ENCODE measurements around the gene WIPI1. TPM values are rescaled to one million over a fixed set of nuclear protein-coding genes. Genes with fewer than 3 reads are reported as not detected.

The WIPI1 gene
- polyA plus RNA-seq, 4 donors = 11.6 to 26.2 (median 19.9) TPM

DNA sequence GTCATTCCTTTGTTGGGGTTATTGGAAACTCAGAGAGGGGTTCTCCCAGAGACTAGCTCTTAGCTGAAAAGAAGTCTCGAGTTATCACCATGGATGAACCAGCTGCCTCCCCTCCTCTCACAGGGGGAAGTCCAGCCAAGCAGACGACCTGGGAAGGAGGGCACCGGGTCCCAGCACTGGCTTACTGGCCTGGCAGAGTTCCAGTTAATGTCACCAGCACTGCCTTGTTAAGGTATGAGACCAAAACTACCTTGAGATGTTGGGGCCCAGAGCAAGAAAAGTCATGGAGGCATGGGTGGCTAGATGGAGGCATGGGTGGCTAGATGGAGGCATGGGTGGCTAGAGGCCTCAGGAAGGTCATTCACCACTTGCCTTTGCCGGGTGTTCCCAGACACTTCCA lies 72.4 kb downstream of the WIPI1 start:
- Histone ChIP-seq H3K27ac (ENCODE audit: low read depth in 1 of 3, low read length in 2 of 3) (no peak overlapping the region), H3K4me1 (ENCODE audit: control insufficient read depth in 3 of 3, insufficient read depth in 2 of 3, low read depth in 1 of 3, low read length in 2 of 3) (peaks cover 0 to 10% (median 0%) of the 10 kb centered on the region in 3 donors), H3K36me3 (ENCODE audit: control insufficient read depth in 3 of 3, insufficient read depth in 2 of 3, low read depth in 1 of 3, low read length in 3 of 3) (no peaks in the 10 kb centered on the region), H3K4me3 (ENCODE audit: low read depth in 1 of 3, low read length in 3 of 3) (no peak overlapping the region), H3K9me3 (ENCODE audit: control insufficient read depth in 2 of 2, insufficient read depth in 1 of 2, low read depth in 1 of 2, low read length in 1 of 2) (no peaks in the 10 kb centered on the region), H3K27me3 (ENCODE audit: control insufficient read depth in 3 of 3, insufficient read depth in 3 of 3, low read length in 3 of 3) (no peaks in the 10 kb centered on the region)
- FAIRE-seq = no peak
- no peak for DNase-seq
- 83 to 93% (median 83%) methylated on average over 4 of the region's 4 CpGs for WGBS, 3 donors

DNA sequence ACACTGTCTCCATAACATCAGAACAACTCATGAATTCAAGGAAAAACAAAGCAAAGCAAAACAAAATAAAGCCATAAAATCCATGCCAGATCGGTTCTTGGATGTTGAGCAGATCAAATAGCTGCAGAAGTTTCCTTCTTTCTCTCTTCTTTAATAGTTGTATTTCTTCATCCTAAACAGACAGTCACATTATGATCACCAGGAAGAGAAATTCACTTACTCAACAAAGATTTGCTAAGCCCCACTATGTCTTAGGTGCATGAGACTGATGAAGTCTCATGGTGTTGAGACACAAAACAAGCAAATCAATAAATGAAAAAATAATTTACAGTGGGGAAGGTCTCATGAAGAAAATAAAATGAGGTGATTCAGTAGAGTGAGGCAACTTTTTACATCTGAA lies 72.8 kb downstream of the WIPI1 start:
- Histone ChIP-seq H3K27ac (ENCODE audit: low read depth in 1 of 3, low read length in 2 of 3) (no peak overlapping the region), H3K9me3 (ENCODE audit: control insufficient read depth in 2 of 2, insufficient read depth in 1 of 2, low read depth in 1 of 2, low read length in 1 of 2) (no peaks in the 10 kb centered on the region), H3K4me3 (ENCODE audit: low read depth in 1 of 3, low read length in 3 of 3) (no peak overlapping the region), H3K36me3 (ENCODE audit: control insufficient read depth in 3 of 3, insufficient read depth in 2 of 3, low read depth in 1 of 3, low read length in 3 of 3) (no peaks in the 10 kb centered on the region), H3K4me1 (ENCODE audit: control insufficient read depth in 3 of 3, insufficient read depth in 2 of 3, low read depth in 1 of 3, low read length in 2 of 3) (peaks cover 0 to 10% (median 0%) of the 10 kb centered on the region in 3 donors), H3K27me3 (ENCODE audit: control insufficient read depth in 3 of 3, insufficient read depth in 3 of 3, low read length in 3 of 3) (no peaks in the 10 kb centered on the region)
- DNase-seq = no peak
- WGBS, 3 donors = 86 to 94% (median 87%) methylated on average over 1 of the region's 1 CpG
- no peak for FAIRE-seq

DNA sequence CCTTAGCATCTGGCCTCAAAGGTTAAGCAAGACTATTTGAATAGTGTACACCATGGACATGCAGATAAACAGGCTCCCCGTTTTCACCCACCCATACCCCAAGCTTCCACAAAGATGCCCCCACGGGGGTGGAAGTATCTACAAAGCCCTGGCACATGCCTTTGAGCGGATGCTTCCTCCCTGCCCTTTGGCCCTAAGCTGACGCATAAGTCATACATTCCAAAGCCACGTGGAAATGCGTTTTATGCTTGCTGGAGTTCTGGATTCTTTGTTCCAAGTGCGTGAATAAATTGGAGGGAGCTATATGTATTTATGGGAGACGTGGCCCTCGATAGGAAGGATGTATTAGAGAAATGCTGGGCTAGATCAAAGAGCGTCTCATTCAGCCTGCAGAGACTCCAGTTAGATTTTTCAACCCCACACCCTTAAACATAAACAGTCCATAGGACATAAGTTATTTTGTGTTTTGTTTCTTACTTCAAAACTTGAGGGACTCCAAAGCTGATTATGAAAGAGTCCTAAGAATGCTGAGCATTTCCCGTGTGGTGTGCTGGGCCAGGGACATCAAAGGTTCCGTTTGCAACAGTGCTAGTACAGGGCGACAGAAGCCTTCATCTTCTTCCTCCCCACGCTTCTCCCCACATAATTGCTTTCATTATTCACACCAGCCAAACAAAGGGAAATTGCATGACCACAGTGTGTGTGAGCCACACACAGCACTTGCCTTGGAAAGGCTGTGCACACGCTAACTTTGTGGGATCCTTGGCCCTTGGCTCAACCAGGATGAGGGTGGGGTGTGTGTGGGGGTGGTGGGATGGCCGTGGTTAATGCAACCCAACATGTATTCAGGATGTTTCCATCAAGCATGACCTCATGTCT lies 73.6 kb downstream of the WIPI1 start:
- H3K27ac ChIP-seq (ENCODE audit: low read depth in 1 of 3, low read length in 2 of 3) = peak overlapping the region in 1 of 3 donors; percentile 78
- DNase-seq (peak; percentile 56 to 62), FAIRE-seq (no peak)
- no peak overlapping the region for H3K4me3 ChIP-seq (ENCODE audit: low read depth in 1 of 3, low read length in 3 of 3)
- H3K36me3 ChIP-seq (ENCODE audit: control insufficient read depth in 3 of 3, insufficient read depth in 2 of 3, low read depth in 1 of 3, low read length in 3 of 3) = no peaks in the 10 kb centered on the region
- H3K9me3 ChIP-seq (ENCODE audit: control insufficient read depth in 2 of 2, insufficient read depth in 1 of 2, low read depth in 1 of 2, low read length in 1 of 2) = no peaks in the 10 kb centered on the region
- WGBS, 3 donors = 39 to 45% (median 42%) methylated on average over 16 of the region's 16 CpGs
- H3K27me3 ChIP-seq (ENCODE audit: control insufficient read depth in 3 of 3, insufficient read depth in 3 of 3, low read length in 3 of 3) = no peaks in the 10 kb centered on the region
- peaks cover 0 to 10% (median 0%) of the 10 kb centered on the region in 3 donors for H3K4me1 ChIP-seq (ENCODE audit: control insufficient read depth in 3 of 3, insufficient read depth in 2 of 3, low read depth in 1 of 3, low read length in 2 of 3)

DNA sequence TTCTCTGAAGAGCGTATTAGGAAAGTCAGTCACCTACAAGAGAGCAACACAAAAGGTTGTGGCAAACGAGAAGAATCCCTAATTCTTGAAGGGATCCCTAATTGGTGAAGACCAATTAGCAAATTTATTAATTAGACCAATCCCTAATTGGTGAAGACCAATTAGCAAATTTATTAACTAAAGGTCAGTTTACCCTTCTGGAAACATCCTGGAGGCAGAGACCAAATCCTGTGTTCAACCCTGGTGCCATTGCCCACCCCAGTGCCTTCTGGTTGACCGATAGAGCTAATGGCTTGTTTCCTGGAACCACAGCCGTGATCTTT lies 74.2 kb downstream of the WIPI1 start:
- H3K27ac ChIP-seq (ENCODE audit: low read depth in 1 of 3, low read length in 2 of 3) = peak overlapping the region in 1 of 3 donors; percentile 78
- peaks cover 0 to 10% (median 0%) of the 10 kb centered on the region in 3 donors for H3K4me1 ChIP-seq (ENCODE audit: control insufficient read depth in 3 of 3, insufficient read depth in 2 of 3, low read depth in 1 of 3, low read length in 2 of 3)
- 70 to 79% (median 76%) methylated on average over 4 of the region's 4 CpGs for WGBS, 3 donors
- no peaks in the 10 kb centered on the region for H3K36me3 ChIP-seq (ENCODE audit: control insufficient read depth in 3 of 3, insufficient read depth in 2 of 3, low read depth in 1 of 3, low read length in 3 of 3)
- FAIRE-seq = no peak
- no peaks in the 10 kb centered on the region for H3K9me3 ChIP-seq (ENCODE audit: control insufficient read depth in 2 of 2, insufficient read depth in 1 of 2, low read depth in 1 of 2, low read length in 1 of 2)
- DNase-seq = no peak
- H3K27me3 ChIP-seq (ENCODE audit: control insufficient read depth in 3 of 3, insufficient read depth in 3 of 3, low read length in 3 of 3) = no peaks in the 10 kb centered on the region
- no peak overlapping the region for H3K4me3 ChIP-seq (ENCODE audit: low read depth in 1 of 3, low read length in 3 of 3)

DNA sequence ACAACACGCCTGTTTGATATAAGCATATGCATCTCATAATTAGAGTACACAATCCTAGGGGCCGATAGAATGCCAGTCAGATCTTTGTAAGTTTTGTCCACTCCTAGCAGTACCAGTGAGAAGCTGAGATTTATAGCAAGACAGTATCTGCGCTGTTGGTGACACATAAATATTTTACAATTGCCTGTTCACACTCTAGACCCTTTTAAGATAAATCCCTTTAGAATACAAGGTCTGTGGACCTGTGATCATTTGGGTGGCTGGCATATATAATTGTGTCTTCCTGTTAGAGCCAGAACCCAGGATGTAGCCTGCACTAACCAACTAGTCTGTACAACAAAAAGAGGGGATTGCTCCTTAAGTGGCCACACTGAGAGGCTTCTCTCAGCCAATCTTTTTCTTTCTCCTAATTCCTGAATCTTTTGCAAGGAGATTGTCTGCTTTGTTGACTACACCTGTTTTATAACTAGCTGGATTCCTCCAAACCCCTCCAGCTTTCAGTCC lies 74.7 kb downstream of the WIPI1 start:
- WGBS, 3 donors = 93 to 97% (median 94%) methylated on average over 3 of the region's 3 CpGs
- H3K9me3 ChIP-seq (ENCODE audit: control insufficient read depth in 2 of 2, insufficient read depth in 1 of 2, low read depth in 1 of 2, low read length in 1 of 2) = no peaks in the 10 kb centered on the region

DNA sequence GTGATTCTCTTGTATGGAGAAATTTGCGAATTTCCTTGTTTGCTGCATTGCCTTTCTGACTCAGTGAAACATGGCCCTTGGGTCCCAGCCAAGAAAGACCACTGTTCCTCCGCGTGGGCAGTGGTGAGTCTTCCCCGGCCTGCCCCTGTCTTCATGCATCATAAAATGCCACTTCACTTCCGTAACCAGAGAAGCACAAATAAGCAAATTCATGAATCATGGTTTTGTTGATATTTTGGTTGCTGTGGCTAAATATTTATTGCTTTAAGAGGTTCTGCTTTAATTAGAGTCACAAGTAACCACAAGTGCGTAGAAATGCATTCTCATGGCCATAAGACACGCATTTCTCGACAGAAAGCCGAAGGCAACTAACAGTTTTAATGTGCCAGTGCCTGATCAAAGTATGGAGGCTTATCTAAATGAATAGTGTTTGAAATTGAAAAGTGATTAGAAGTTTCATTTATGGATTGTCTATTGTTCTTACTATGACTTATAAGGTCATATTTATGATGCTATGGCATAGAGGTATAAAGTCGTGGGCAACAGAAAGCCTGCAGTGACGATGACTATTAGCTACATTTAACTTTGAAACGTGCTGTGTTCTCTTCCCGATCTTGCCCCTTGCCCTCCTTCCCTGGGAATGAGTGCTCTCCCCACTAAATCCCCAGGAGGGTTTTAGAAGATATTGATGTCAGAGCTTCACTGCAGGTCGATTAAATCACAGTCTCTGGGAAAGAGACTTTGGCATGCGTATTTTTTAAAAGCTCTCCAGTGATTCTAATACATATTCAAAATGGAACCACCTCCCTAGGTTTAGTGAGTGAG lies 76.0 kb downstream of the WIPI1 start:
- DNase-seq (no peak), FAIRE-seq (no peak)
- Histone ChIP-seq H3K4me1 (ENCODE audit: control insufficient read depth in 3 of 3, insufficient read depth in 2 of 3, low read depth in 1 of 3, low read length in 2 of 3) (peaks cover 0 to 13% (median 0%) of the 10 kb centered on the region in 3 donors), H3K4me3 (ENCODE audit: low read depth in 1 of 3, low read length in 3 of 3) (no peak overlapping the region), H3K9me3 (ENCODE audit: control insufficient read depth in 2 of 2, insufficient read depth in 1 of 2, low read depth in 1 of 2, low read length in 1 of 2) (no peaks in the 10 kb centered on the region), H3K27ac (ENCODE audit: low read depth in 1 of 3, low read length in 2 of 3) (peak overlapping the region in 1 of 3 donors; percentile 90), H3K27me3 (ENCODE audit: control insufficient read depth in 3 of 3, insufficient read depth in 3 of 3, low read length in 3 of 3) (no peaks in the 10 kb centered on the region), H3K36me3 (ENCODE audit: control insufficient read depth in 3 of 3, insufficient read depth in 2 of 3, low read depth in 1 of 3, low read length in 3 of 3) (no peaks in the 10 kb centered on the region)
- WGBS, 3 donors = 62 to 74% (median 72%) methylated on average over 15 of the region's 15 CpGs

More for the DNA sequence above, 74.7 kb downstream of the WIPI1 start:
- Histone ChIP-seq H3K4me1 (ENCODE audit: control insufficient read depth in 3 of 3, insufficient read depth in 2 of 3, low read depth in 1 of 3, low read length in 2 of 3) (peaks cover 0 to 10% (median 0%) of the 10 kb centered on the region in 3 donors), H3K36me3 (ENCODE audit: control insufficient read depth in 3 of 3, insufficient read depth in 2 of 3, low read depth in 1 of 3, low read length in 3 of 3) (no peaks in the 10 kb centered on the region), H3K27me3 (ENCODE audit: control insufficient read depth in 3 of 3, insufficient read depth in 3 of 3, low read length in 3 of 3) (no peaks in the 10 kb centered on the region), H3K4me3 (ENCODE audit: low read depth in 1 of 3, low read length in 3 of 3) (no peak overlapping the region), H3K27ac (ENCODE audit: low read depth in 1 of 3, low read length in 2 of 3) (no peak overlapping the region)
- DNase-seq = no peak
- no peak for FAIRE-seq

DNA sequence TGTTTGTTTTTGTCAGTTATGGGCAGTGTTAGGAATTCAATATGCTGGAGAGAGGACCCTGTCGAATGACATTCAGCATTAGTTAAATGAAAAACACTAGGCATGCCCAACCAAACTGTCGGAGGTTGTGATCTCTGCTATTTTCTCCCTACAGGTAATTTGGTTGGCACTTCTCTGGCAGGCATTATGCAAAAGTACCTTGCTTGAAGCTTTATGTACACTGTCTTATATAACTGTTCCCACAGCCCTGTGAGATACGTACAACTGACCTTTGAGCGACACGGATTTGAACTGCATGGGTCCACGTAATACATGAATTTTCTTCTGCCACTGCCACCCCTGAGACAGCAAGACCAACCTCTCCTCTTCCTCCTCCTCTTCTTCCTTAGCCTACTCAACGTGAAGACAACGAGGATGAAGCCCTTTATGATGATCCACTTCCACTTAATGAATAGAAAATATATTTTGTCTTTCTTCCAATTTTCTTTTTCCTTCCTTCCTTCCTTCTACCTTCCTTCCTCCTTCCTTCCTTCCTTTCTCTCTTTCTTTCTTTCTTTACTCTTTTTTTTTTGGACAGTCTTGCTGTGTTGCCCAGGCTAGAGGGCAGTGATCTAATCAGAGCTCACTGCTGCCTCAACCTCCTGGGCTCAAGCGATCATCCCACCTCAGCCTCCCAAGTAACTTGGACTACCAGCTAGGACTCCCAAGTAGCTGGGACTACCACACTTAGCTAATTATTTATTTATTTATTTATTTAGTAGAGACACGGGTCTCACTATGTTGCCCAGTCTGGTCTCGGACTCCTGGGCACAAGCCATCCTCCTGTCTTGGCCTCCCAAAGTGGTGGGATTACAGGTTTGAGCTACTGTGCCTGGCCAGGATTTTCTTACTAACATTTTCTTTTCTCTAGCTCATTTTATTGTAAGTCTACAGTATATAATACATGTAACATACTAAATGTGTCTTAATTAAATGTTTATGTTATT lies 77.3 kb downstream of the WIPI1 start:
- no peaks in the 10 kb centered on the region for H3K27me3 ChIP-seq (ENCODE audit: control insufficient read depth in 3 of 3, insufficient read depth in 3 of 3, low read length in 3 of 3)
- H3K4me3 ChIP-seq (ENCODE audit: low read depth in 1 of 3, low read length in 3 of 3) = no peak overlapping the region
- H3K9me3 ChIP-seq (ENCODE audit: control insufficient read depth in 2 of 2, insufficient read depth in 1 of 2, low read depth in 1 of 2, low read length in 1 of 2) = no peaks in the 10 kb centered on the region
- DNase-seq (no peak), FAIRE-seq (no peak)
- WGBS, 3 donors = 78 to 86% (median 80%) methylated on average over 11 of the region's 11 CpGs
- H3K4me1 ChIP-seq (ENCODE audit: control insufficient read depth in 3 of 3, insufficient read depth in 2 of 3, low read depth in 1 of 3, low read length in 2 of 3) = peaks cover 0 to 13% (median 0%) of the 10 kb centered on the region in 3 donors
- H3K36me3 ChIP-seq (ENCODE audit: control insufficient read depth in 3 of 3, insufficient read depth in 2 of 3, low read depth in 1 of 3, low read length in 3 of 3) = no peaks in the 10 kb centered on the region
- H3K27ac ChIP-seq (ENCODE audit: low read depth in 1 of 3, low read length in 2 of 3) = peak overlapping the region in 1 of 3 donors; percentile 90
